Pancreas (tissue), 10 donors: ENCODE data around the gene CBLC. TPM values are rescaled to one million over a fixed set of nuclear protein-coding genes. Genes with fewer than 3 reads are reported as not detected.

Source experiments
- ATAC-seq, 4 donors: fragments of 200-7000 bp; cut with Tn5 transposase; one replicate each; pipeline versions ENCODE4 v1.8.0 to v1.9.1; 2020; ENCODE audit warnings: mild to moderate bottlenecking in 4 of 4, moderate library complexity in 4 of 4
- DNase-seq, 6 donors: peaks; one replicate each; pipeline ENCODE4 v3.0.0-alpha.2; 2020
- FAIRE-seq: peaks from 2 replicates; lab custom pipeline; 2012; peaks lifted over from hg19 to GRCh38; lab: Jason Lieb, UNC
- H3K27ac ChIP-seq, 4 donors: fragments of 200-600 bp; sonication (generic); 1 replicate in 3 of 4; 2 replicates in 1 of 4; pipeline versions ENCODE4 v1.5.0 to v1.8.0; 2020
- H3K27me3 ChIP-seq, 4 donors: fragments of 200-600 bp; one replicate each; pipeline ENCODE4 v1.8.0; 2021
- H3K36me3 ChIP-seq, 3 donors: fragments of 200-600 bp; sonication (generic) in 1 of 3; one replicate each; pipeline versions ENCODE4 v1.5.0 to v1.8.0; 2020 to 2021
- H3K4me1 ChIP-seq, 3 donors: fragments of 200-600 bp; one replicate each; pipeline ENCODE4 v1.8.0; 2021
- H3K4me3 ChIP-seq, 4 donors: fragments of 200-600 bp; sonication (generic) in 2 of 4; one replicate each; pipeline versions ENCODE4 v1.5.0 to v1.8.0; 2020 to 2021
- H3K9me3 ChIP-seq, 4 donors: fragments of 200-600 bp; one replicate each; pipeline ENCODE4 v1.8.0; 2021
- WGBS, 2 donors: extraction: QIAGEN DNeasy Blood & Tissue Kit; methylation state at CpG; one replicate each; pipeline ENCODE4 v1.1.7; 2013; 5-methylcytosine and 5-hydroxymethylcytosine counted together
- intact Hi-C, 3 donors: fragments of 100-400 bp; cut with DNase I; formaldehyde crosslinking; loops; one replicate each; pipeline versions ENCODE4 v1.11.1 to v1.14.2; 2022
- polyA plus RNA-seq, 2 donors: library from polyadenylated mRNA; stranded (reverse); fragments of 200-250 nt; gene quantifications; one replicate each; pipeline ENCODE4 v1.2.3, GENCODE V29; 2013
- total RNA-seq, 6 donors: library from RNA; stranded (reverse); fragmentation: NEBNext Ultra II Directional in 4 of 6; extraction: Animal tissue kit (Norgen Biotek cat#: 25700) in 4 of 6; gene quantifications; one replicate each; pipeline versions ENCODE4 v1.2.1 to v1.2.4, GENCODE V29; 2021 to 2023
- TF ChIP-seq, protein P1 (sequence below), 4 donors: fragments of 200-600 bp; sonication (generic) in 3 of 4; IDR thresholded peaks; one replicate each; pipeline versions ENCODE4 v1.5.0 to v1.8.0; 2021; ENCODE audit warnings: antibody characterized with exemption in 4 of 4
- donor health status: healthy with polysubstance abuse.
- donor health status: DM: no; HTN: no; CAD: no; lungs with moderate emphysema.
- donor health status: DM: no; HTN: no; CAD: no.
- donor health status: control.
- donor health status: control.
- donor health status: Bipolar disorder and iron deficiency.
- donor health status: DM: yes; HTN: yes; CAD: no.
- donor health status: DM: no; HTN: no; CAD: no.
- donor health status: DM: no; HTN: no; CAD: no.
- donor health status: DM: yes; HTN: yes; CAD: no.

Gene CBLC
- total and polyA plus RNA-seq, 8 donors, result 10.1 to 29.7 (median 13.9) TPM

DNA sequence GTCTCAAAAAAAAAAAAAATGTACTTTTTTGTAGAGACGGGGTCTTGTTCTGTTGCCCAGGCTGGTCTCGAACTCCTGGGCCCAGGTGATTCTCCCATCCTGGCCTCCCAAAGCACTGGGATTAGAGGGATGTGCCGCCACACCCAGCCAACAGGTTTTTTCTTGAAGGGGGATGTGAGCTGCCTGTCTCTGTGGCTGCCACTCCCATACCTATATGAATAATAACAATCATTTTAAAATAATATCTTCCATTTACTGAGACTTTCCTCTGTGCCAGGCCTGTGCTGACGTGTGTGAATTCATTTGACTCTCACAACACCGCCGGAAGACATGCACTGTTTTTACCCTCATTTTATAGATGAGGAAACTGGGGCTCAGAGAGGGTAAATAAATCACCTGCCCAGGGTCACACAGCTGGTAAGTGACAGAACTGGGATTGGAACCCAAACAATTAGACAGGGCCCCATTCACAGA lies 36.4 kb upstream of the CBLC start:
- intact Hi-C loops, result no loop called here
- ATAC-seq (peak in 3 of 4 donors; percentile 20 to 33 (median 21)), FAIRE-seq (no peak), DNase-seq (no peak)
- WGBS, 2 donors, result 40 to 42% methylated on average over 6 of the region's 6 CpGs
- TF ChIP-seq, protein P1, sequence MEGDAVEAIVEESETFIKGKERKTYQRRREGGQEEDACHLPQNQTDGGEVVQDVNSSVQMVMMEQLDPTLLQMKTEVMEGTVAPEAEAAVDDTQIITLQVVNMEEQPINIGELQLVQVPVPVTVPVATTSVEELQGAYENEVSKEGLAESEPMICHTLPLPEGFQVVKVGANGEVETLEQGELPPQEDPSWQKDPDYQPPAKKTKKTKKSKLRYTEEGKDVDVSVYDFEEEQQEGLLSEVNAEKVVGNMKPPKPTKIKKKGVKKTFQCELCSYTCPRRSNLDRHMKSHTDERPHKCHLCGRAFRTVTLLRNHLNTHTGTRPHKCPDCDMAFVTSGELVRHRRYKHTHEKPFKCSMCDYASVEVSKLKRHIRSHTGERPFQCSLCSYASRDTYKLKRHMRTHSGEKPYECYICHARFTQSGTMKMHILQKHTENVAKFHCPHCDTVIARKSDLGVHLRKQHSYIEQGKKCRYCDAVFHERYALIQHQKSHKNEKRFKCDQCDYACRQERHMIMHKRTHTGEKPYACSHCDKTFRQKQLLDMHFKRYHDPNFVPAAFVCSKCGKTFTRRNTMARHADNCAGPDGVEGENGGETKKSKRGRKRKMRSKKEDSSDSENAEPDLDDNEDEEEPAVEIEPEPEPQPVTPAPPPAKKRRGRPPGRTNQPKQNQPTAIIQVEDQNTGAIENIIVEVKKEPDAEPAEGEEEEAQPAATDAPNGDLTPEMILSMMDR (IDR thresholded peaks at IDR 0.05), result no peak
- no peaks in the 10 kb centered on the region for H3K9me3 ChIP-seq
- H3K27me3 ChIP-seq, result no peaks in the 10 kb centered on the region
- no peak overlapping the region for H3K4me3 ChIP-seq
- peaks cover 22 to 78% (median 47%) of the 10 kb centered on the region in 3 donors for H3K4me1 ChIP-seq
- no peaks in the 10 kb centered on the region for H3K36me3 ChIP-seq
- peak overlapping the region; percentile 48 to 89 (median 76) for H3K27ac ChIP-seq

DNA sequence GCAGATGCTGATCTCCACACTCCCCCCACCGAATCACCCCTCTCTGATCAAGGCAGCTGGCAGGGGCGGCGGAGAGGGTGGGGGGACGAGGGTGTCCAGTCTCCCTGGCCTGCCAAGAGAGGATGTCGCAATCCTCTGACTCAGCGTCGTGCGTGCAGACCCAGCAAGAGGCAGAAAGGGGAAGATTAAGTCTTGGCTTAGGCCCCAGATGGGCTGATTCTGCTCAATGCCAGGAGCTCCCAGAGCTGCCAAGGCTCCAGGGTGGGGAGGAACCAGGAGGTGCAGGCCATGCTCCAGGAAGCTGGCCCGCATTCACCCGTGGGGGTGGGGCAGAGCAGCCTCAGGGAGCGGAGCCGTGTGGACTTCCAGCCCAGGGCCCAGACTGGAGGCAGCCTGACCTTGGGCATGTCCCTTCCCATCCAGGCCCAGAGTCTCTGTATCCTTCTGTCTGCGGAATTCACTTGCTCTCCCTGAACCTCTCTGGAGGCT lies 35.8 kb upstream of the CBLC start:
- peak; percentile 81 for FAIRE-seq
- WGBS, 2 donors, result 1 to 4% methylated on average over 12 to 13 of the region's 13 CpGs

DNA sequence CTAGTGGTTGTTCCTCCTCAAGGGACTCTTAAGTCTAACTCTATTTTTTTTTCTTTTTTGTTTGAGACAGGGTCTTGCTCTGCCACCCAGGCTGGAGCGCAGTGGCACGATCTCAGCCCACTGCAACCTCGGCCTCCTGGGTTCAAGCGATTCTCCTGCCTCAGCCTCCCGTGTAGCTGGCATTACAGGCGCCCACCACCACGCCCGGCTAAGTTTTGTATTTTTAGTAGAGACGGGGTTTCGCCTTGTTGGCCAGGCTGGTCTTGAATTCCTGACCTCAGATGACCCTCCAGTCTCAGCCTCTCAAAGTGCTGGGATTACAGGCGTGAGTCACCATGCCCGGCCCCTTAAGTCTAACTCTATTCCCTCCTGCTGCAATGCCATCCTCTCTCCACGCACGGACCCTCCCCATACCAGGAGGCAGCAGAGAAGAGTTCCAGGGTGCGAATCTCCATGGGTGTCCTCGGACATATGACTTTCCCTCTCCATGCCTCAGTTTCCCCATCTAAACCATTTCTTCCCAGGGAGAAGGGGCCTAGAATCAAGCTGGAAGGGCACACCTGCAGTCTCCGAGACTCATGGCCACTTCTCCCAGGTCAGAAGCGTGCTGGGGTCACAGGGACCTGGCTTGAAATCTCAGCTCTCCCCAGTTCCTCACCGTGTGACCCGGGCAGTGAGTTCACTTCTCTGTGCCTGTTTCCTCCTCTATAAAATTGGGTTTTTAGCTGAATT lies 35.2 kb upstream of the CBLC start:
- peaks cover 22 to 80% (median 47%) of the 10 kb centered on the region in 3 donors for H3K4me1 ChIP-seq
- H3K9me3 ChIP-seq, result no peaks in the 10 kb centered on the region
- H3K36me3 ChIP-seq, result no peaks in the 10 kb centered on the region
- TF ChIP-seq, protein P1 (IDR thresholded peaks at IDR 0.05), result no peak
- intact Hi-C loops, result no loop called here
- DNase-seq (peak in 2 of 6 donors; percentile 30 to 31), ATAC-seq (no peak), FAIRE-seq (no peak)
- WGBS, 2 donors, result 49 to 52% methylated on average over 20 of the region's 20 CpGs
- no peaks in the 10 kb centered on the region for H3K27me3 ChIP-seq
- H3K4me3 ChIP-seq, result no peak overlapping the region
- H3K27ac ChIP-seq, result peak overlapping the region; percentile 61 to 89 (median 76)

More for the DNA sequence above, 35.8 kb upstream of the CBLC start:
- H3K4me3 ChIP-seq, result no peak overlapping the region
- no peaks in the 10 kb centered on the region for H3K36me3 ChIP-seq
- H3K9me3 ChIP-seq, result no peaks in the 10 kb centered on the region
- H3K27ac ChIP-seq, result peak overlapping the region; percentile 61 to 89 (median 76)
- peak; percentile 87 to 93 (median 90) for ATAC-seq
- H3K4me1 ChIP-seq, result peaks cover 22 to 77% (median 47%) of the 10 kb centered on the region in 3 donors
- DNase-seq, result peak; percentile 93 to 100 (median 100)
- no peaks in the 10 kb centered on the region for H3K27me3 ChIP-seq
- TF ChIP-seq, protein P1 (IDR thresholded peaks at IDR 0.05), result no peak
- intact Hi-C loops, result no loop called here

DNA sequence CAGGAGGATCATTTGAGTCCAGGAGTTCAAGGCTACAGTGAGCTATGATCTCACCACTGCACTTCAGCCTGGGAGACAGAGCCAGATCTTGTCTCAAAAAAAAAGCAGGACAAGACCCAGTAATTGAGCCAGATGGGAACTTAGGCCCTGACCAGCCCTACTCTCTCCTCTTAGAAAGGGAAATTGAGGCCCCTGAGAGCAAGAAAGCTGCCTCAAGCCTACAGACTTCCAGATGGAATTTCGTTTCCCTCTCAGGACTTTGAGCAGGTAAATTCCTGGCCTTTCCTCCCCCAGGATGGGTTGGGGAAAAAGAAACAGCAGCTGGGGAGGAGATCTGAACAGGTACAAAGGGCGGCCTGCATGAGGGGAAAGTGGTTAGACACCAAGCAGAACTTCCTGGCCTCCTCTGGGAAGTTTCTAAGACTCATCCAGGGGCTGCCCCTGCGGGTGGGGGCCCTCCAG lies 32.8 kb upstream of the CBLC start:
- Histone ChIP-seq H3K4me3 (no peak overlapping the region), H3K27me3 (no peaks in the 10 kb centered on the region), H3K9me3 (no peaks in the 10 kb centered on the region), H3K27ac (peak overlapping the region in 3 of 4 donors; percentile 11 to 89 (median 69)), H3K4me1 (peaks cover 22 to 59% (median 36%) of the 10 kb centered on the region in 3 donors), H3K36me3 (no peaks in the 10 kb centered on the region)
- intact Hi-C loops, result no loop called here
- 65 to 72% methylated on average over 3 of the region's 3 CpGs for WGBS, 2 donors
- FAIRE-seq (no peak), ATAC-seq (no peak), DNase-seq (no peak)
- TF ChIP-seq, protein P1 (IDR thresholded peaks at IDR 0.05), result no peak
